ENCODE data around the gene NUP88. TPM values are rescaled to one million over a fixed set of nuclear protein-coding genes. Genes with fewer than 3 reads are reported as not detected.
"Not testable (repeated sequence)": the region's sequence is repeated elsewhere in the genome, so short reads cannot be mapped to it uniquely, and the experiment has no call there.

The NUP88 gene
- total RNA-seq, 2 experiments from 2014 or later: 129 to 142 TPM

DNA sequence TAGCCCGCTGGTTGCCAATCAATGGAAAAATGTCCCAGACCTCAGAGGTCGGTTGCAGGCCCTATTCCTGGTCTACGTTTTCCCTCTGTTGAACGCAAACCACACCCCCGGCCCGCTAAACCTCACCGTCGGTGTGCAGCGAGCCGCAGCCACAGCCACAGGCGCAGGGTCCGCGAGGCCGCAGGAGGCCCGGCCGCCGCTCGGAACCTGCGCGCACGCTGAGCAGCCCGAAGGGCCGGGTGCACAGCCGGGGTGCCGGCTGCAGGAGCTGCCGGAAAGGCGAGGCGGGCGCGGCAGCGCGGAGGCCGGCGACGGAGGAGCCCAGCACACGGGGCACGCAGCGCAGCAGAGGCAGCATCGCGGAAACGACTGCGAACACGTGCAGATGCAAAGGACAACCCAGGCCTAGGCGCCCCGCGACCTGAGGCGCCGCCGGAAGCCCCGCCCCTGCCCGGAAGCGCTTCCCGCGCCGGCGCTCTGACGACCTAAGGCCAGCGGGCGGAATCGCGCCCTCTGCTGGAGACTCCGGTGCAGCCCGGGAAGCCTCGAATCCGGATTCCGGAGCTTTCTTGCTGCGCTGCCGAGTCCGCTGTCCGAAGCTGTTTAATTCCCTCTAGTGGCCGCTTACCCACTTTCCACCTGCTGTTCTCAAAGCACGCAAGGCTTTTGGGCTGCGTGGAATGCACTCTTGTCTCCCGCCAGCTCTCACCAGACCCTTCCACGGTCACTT, 19.4 kb upstream of the NUP88 start, which contains the start of gene C1QBP:
Gene C1QBP (minus strand): TSS at position 440 of the 730 bp plus-strand sequence. CDS start 82 bp downstream, at position 358.
- peak; percentile 93 for ATAC-seq (ENCODE audit: poor library complexity)
- H3K4me1 ChIP-seq (ENCODE audit: insufficient read depth, low read length): peaks cover 33% of the 10 kb centered on the region
- peak; percentile 85 to 97 (median 91) for DNase-seq
- peak within 1 kb of the TSS; percentile 70 for H3K4me3 ChIP-seq (ENCODE audit: low read length)
- Mint-ChIP-seq H3K27ac (peak within 1 kb of the TSS; percentile 86), H3K36me3 (ENCODE audit: low read depth) (peaks cover 45% of the 10 kb centered on the region), H3K9me3 (no peaks in the 10 kb centered on the region), H3K4me1 (ENCODE audit: low read depth) (peaks cover 35% of the 10 kb centered on the region), H3K27me3 (no peaks in the 10 kb centered on the region), H3K4me3 (peak within 1 kb of the TSS; percentile 89)
- intact Hi-C loops (cut with DNase I, micrococcal nuclease): loop anchor here (1.0 to 10.0 kb wide), 7 partner anchors 19 to 242 kb away; partner anchors contain the start of genes DHX33 (in 2 of the 2), RPAIN (in 2 of the 2) and RABEP1 (in 1 of the 2)
- ChIA-PET POLR2A (interaction anchor here (0.6 to 2.8 kb wide), 6 partner anchors 20 to 247 kb away, joined by 3 to 37 read pairs (median 6); partner anchors contain the start of genes DERL2, DHX33, MIS12 and NLRP1), CTCF (interaction anchor here (0.6 to 2.8 kb wide), 30 partner anchors 8 to 1770 kb away, joined by 3 to 48 read pairs (median 5); partner anchors contain the start of genes DERL2, DHX33, EMC6 and MIS12)
- H3K27me3 ChIP-seq (ENCODE audit: control insufficient read depth in 1 of 2, insufficient read depth in 2 of 2, low read length in 2 of 2): no peaks in the 10 kb centered on the region
- peak within 1 kb of the TSS; percentile 71 to 74 for H3K27ac ChIP-seq (ENCODE audit: low read depth in 1 of 2, low read length in 2 of 2)
- H3K36me3 ChIP-seq (ENCODE audit: insufficient read depth, low read length): peaks cover 35% of the 10 kb centered on the region
- no peaks in the 10 kb centered on the region for H3K9me3 ChIP-seq (ENCODE audit: control insufficient read depth in 1 of 2, insufficient read depth in 1 of 2, low read length in 2 of 2)
- peak; percentile 96 for TF ChIP-seq CTCF (IDR thresholded peaks at IDR 0.05)

- H3K36me3 Mint-ChIP-seq (ENCODE audit: low read depth): peaks cover 49% of the 10 kb centered on the region
- peak in 1 of 14 experiments; percentile 14 for DNase-seq
Observed at GRCh38 chr17:5437721-5438317, 18.4 kb upstream of the NUP88 start.

GRCh38 chr17:5435781-5436315, 16.4 kb upstream of the NUP88 start:
- DNase-seq: peak in 1 of 14 experiments; percentile 12
- Mint-ChIP-seq H3K4me1 (ENCODE audit: low read depth) (peaks cover 35% of the 10 kb centered on the region), H3K36me3 (ENCODE audit: low read depth) (peaks cover 68% of the 10 kb centered on the region), H3K27ac (peak overlapping the region; percentile 70), H3K4me3 (peak overlapping the region; percentile 65)
- ATAC-seq (ENCODE audit: poor library complexity); H3K27ac ChIP-seq (ENCODE audit: low read depth in 1 of 2, low read length in 2 of 2); H3K9me3 ChIP-seq (ENCODE audit: control insufficient read depth in 1 of 2, insufficient read depth in 1 of 2, low read length in 2 of 2); H3K27me3 ChIP-seq (ENCODE audit: control insufficient read depth in 1 of 2, insufficient read depth in 2 of 2, low read length in 2 of 2); H3K9me3 Mint-ChIP-seq; H3K4me3 ChIP-seq (ENCODE audit: low read length); H3K27me3 Mint-ChIP-seq: not testable (repeated sequence)
- ChIA-PET CTCF (interaction anchor here (1.4 kb wide), 1 partner anchor 17 kb away, joined by 3 read pairs; the partner anchor contains the start of gene NUP88), POLR2A (interaction anchor here (1.6 kb wide), 1 partner anchor 17 kb away, joined by 7 read pairs; the partner anchor contains the start of gene NUP88)
- Histone ChIP-seq H3K36me3 (ENCODE audit: insufficient read depth, low read length) (peaks cover 57% of the 10 kb centered on the region), H3K4me1 (ENCODE audit: insufficient read depth, low read length) (peaks cover 33% of the 10 kb centered on the region)
- intact Hi-C loops (cut with DNase I, micrococcal nuclease): loop anchor here in 1 of 2 experiments (10.0 kb wide), 1 partner anchor 151 kb away; the partner anchor contains the start of gene RABEP1

More at GRCh38 chr17:5437721-5438317, 18.4 kb upstream of the NUP88 start:
- H3K4me3 Mint-ChIP-seq: peak overlapping the region; percentile 89
- peaks cover 35% of the 10 kb centered on the region for H3K4me1 Mint-ChIP-seq (ENCODE audit: low read depth)
- no peak for TF ChIP-seq CTCF (IDR thresholded peaks at IDR 0.05)
- intact Hi-C loops (cut with DNase I, micrococcal nuclease): loop anchor here (1.0 to 10.0 kb wide), 4 partner anchors 18 to 153 kb away; partner anchors contain the start of genes DHX33 (in 2 of the 2), RPAIN (in 2 of the 2) and RABEP1 (in 1 of the 2)
- CTCF ChIA-PET: interaction anchor here (1.8 to 2.8 kb wide), 2 partner anchors 10 to 30 kb away, joined by 21 read pairs; partner anchors contain the start of gene DHX33
- no peak for ATAC-seq (ENCODE audit: poor library complexity)
- POLR2A ChIA-PET: interaction anchor here (0.9 kb wide), 1 partner anchor 24 kb away, joined by 3 read pairs; no protein-coding TSS in a partner anchor
- H3K27me3 Mint-ChIP-seq: no peaks in the 10 kb centered on the region
- Histone ChIP-seq H3K4me1 (ENCODE audit: insufficient read depth, low read length) (peaks cover 33% of the 10 kb centered on the region), H3K4me3 (ENCODE audit: low read length) (peak overlapping the region; percentile 70), H3K27ac (ENCODE audit: low read depth in 1 of 2, low read length in 2 of 2) (peak overlapping the region; percentile 2 to 71), H3K27me3 (ENCODE audit: control insufficient read depth in 1 of 2, insufficient read depth in 2 of 2, low read length in 2 of 2) (no peaks in the 10 kb centered on the region), H3K9me3 (ENCODE audit: control insufficient read depth in 1 of 2, insufficient read depth in 1 of 2, low read length in 2 of 2) (no peaks in the 10 kb centered on the region), H3K36me3 (ENCODE audit: insufficient read depth, low read length) (peaks cover 39% of the 10 kb centered on the region)
- H3K27ac Mint-ChIP-seq: peak overlapping the region; percentile 86
- no peaks in the 10 kb centered on the region for H3K9me3 Mint-ChIP-seq
